CD4-positive, alpha-beta T cell (primary cell): ENCODE results near the gene SESN1. TPM values are rescaled to one million over a fixed set of nuclear protein-coding genes. Genes with fewer than 3 reads are reported as not detected.

Experiments used
- ATAC-seq: fragments of 200-7000 bp; cut with Tn5 transposase; one replicate; pipeline ENCODE4 v1.10.0; 2022; ENCODE audit warnings: mild to moderate bottlenecking; ENCODE audit not compliant: poor library complexity
- CTCF ChIA-PET: fragments of 350-600 bp; sonication (Branson Sonifier 250); formaldehyde crosslinking; loops from one replicate; lab custom pipeline; 2021; ENCODE audit warnings: antibody characterized with exemption, inconsistent platforms; lab: Charles Lee
- POLR2A ChIA-PET: fragments of 350-600 bp; sonication (Branson Sonifier 250); formaldehyde crosslinking; loops from one replicate; lab custom pipeline; 2021; ENCODE audit warnings: antibody characterized with exemption, inconsistent platforms; lab: Charles Lee
- DNase-seq, 14 experiments: peaks; one replicate each; pipeline ENCODE4 v3.0.0-alpha.2; 2013 to 2020; ENCODE audit warnings: mixed read lengths in 2 of 14
- H3K27ac ChIP-seq, 2 donors: one replicate each; pipeline versions ENCODE4 v1.5.1 to v1.7.0; 2013; ENCODE audit warnings: low read length in 2 of 2, low read depth in 1 of 2, mild to moderate bottlenecking in 1 of 2
- H3K27me3 ChIP-seq, 2 experiments: 1 replicate in 1 of 2; 2 replicates in 1 of 2; pipeline versions ENCODE4 v1.6.1 to v1.7.0; 2013; ENCODE audit warnings: low read length in 2 of 2, control low read depth in 1 of 2, mild to moderate bottlenecking in 1 of 2, moderate library complexity in 1 of 2; ENCODE audit not compliant: insufficient read depth in 2 of 2, control insufficient read depth in 1 of 2
- H3K36me3 ChIP-seq: one replicate; pipeline ENCODE4 v1.6.1; 2013; ENCODE audit warnings: low read length, control low read depth; ENCODE audit not compliant: insufficient read depth
- H3K4me1 ChIP-seq: one replicate; pipeline ENCODE4 v1.6.1; 2013; ENCODE audit warnings: low read length, control low read depth; ENCODE audit not compliant: insufficient read depth
- H3K4me3 ChIP-seq: one replicate; pipeline ENCODE4 v1.5.1; 2013; ENCODE audit warnings: mild to moderate bottlenecking, low read length, moderate library complexity
- H3K9me3 ChIP-seq, 2 experiments: 1 replicate in 1 of 2; 2 replicates in 1 of 2; pipeline versions ENCODE4 v1.6.1 to v1.7.0; 2013; ENCODE audit warnings: low read length in 2 of 2, mild to moderate bottlenecking in 2 of 2, control low read depth in 1 of 2, moderate library complexity in 1 of 2; ENCODE audit not compliant: control insufficient read depth in 1 of 2, insufficient read depth in 1 of 2
- H3K27ac Mint-ChIP-seq: one replicate; pipeline ENCODE4 v1.8.0; 2020; ENCODE audit warnings: mixed read lengths
- H3K27me3 Mint-ChIP-seq: one replicate; pipeline ENCODE4 v1.8.0; 2021; ENCODE audit warnings: mixed read lengths
- H3K36me3 Mint-ChIP-seq: one replicate; pipeline ENCODE4 v1.8.0; 2021; ENCODE audit warnings: low read depth, mixed read lengths
- H3K4me1 Mint-ChIP-seq: one replicate; pipeline ENCODE4 v1.8.0; 2021; ENCODE audit warnings: low read depth, mixed read lengths
- H3K4me3 Mint-ChIP-seq: one replicate; pipeline ENCODE4 v1.8.0; 2020; ENCODE audit warnings: mild to moderate bottlenecking, mixed read lengths
- H3K9me3 Mint-ChIP-seq: one replicate; pipeline ENCODE4 v1.8.0; 2020; ENCODE audit warnings: mixed read lengths
- intact Hi-C, 2 experiments: fragments of 100-400 bp; cut with DNase I in 1 of 2; cut with micrococcal nuclease in 1 of 2; formaldehyde crosslinking; loops; one replicate each; pipeline versions ENCODE4 v1.15.1 to v1.9.0; 2023 to 2025; cut with DNase I, micrococcal nuclease
- total RNA-seq, 174 experiments: library from RNA in 2 of 174; stranded (reverse) in 2 of 174; gene quantifications; one replicate each; pipeline ENCODE4 v1.2.3 and lab custom pipeline; 2021 to 2026
- TF ChIP-seq, protein P1 (sequence below): fragments of 200-600 bp; IDR thresholded peaks from one replicate; pipeline ENCODE4 v1.8.0; 2022; ENCODE audit warnings: antibody characterized with exemption, mild to moderate bottlenecking

SESN1 gene
- total RNA-seq, 2 experiments from 2014 or later, result 95.9 to 98.3 TPM

DNA sequence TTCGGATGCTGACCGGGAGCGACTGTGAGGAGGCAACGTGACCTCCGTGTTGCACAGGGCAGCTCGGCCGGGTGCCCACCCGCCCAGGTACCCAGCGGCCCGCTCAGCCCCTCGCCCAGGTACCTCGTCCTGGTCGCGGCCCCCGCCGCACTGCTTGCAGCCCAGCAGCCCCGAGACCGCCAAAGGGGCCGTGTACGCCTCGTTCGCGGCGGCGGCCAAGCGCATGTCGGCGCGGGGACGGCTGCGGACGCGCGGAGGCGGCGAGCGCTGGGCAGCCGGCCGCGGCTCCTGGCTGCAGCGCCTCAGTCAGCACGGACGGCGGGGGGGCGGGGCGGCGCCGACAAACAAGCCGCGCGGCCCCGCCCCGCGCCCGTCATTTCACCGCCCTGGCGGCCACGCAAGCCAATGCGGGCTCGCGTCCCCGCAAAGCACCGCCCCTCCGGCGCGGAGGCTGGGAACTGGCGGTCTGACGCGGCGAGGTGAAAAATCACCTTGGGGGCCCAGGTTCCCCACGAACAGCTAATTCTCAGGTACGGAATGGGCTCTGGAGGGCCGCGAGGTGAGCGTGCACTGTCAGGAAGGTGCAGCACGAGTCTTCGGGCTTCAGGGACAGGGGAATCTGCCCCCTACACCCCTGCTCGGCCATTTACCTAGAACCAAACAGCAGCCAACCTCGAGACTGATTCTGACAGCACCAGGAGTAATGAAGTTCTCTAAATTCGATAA is 85.2 kb downstream of the SESN1 start:
- H3K27ac ChIP-seq, result peak overlapping the region; percentile 84 to 92
- H3K9me3 ChIP-seq, result no peaks in the 10 kb centered on the region
- no peaks in the 10 kb centered on the region for H3K27me3 ChIP-seq
- POLR2A ChIA-PET, result interaction anchor here (0.7 to 5.8 kb wide), 21 partner anchors 10 to 453 kb away, joined by 3 to 44 read pairs (median 7); partner anchors contain the start of genes ARMC2, CEP57L1 and SESN1
- intact Hi-C loops, result loop anchor here (1.0 to 10.0 kb wide), 8 partner anchors 11 to 685 kb away; partner anchors contain the start of genes AK9 (in 1 of the 2), CD164 (in 1 of the 2), CEP57L1 (in 1 of the 2) and FIG4 (in 1 of the 2)
- Mint-ChIP-seq H3K27ac (peak overlapping the region; percentile 99), H3K4me1 (peaks cover 73% of the 10 kb centered on the region), H3K4me3 (peak overlapping the region; percentile 100), H3K9me3 (no peaks in the 10 kb centered on the region), H3K27me3 (no peaks in the 10 kb centered on the region), H3K36me3 (peaks cover 14% of the 10 kb centered on the region)
- peaks cover 18% of the 10 kb centered on the region for H3K4me1 ChIP-seq
- ATAC-seq (peak; percentile 94), DNase-seq (peak; percentile 81 to 97 (median 90))
- CTCF ChIA-PET, result interaction anchor here (0.9 to 2.2 kb wide), 3 partner anchors 26 to 468 kb away, joined by 3 to 8 read pairs (median 4); no protein-coding TSS in a partner anchor
- H3K36me3 ChIP-seq, result no peaks in the 10 kb centered on the region
- H3K4me3 ChIP-seq, result peak overlapping the region; percentile 93
- TF ChIP-seq, protein P1, sequence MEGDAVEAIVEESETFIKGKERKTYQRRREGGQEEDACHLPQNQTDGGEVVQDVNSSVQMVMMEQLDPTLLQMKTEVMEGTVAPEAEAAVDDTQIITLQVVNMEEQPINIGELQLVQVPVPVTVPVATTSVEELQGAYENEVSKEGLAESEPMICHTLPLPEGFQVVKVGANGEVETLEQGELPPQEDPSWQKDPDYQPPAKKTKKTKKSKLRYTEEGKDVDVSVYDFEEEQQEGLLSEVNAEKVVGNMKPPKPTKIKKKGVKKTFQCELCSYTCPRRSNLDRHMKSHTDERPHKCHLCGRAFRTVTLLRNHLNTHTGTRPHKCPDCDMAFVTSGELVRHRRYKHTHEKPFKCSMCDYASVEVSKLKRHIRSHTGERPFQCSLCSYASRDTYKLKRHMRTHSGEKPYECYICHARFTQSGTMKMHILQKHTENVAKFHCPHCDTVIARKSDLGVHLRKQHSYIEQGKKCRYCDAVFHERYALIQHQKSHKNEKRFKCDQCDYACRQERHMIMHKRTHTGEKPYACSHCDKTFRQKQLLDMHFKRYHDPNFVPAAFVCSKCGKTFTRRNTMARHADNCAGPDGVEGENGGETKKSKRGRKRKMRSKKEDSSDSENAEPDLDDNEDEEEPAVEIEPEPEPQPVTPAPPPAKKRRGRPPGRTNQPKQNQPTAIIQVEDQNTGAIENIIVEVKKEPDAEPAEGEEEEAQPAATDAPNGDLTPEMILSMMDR, result peak; percentile 14

DNA sequence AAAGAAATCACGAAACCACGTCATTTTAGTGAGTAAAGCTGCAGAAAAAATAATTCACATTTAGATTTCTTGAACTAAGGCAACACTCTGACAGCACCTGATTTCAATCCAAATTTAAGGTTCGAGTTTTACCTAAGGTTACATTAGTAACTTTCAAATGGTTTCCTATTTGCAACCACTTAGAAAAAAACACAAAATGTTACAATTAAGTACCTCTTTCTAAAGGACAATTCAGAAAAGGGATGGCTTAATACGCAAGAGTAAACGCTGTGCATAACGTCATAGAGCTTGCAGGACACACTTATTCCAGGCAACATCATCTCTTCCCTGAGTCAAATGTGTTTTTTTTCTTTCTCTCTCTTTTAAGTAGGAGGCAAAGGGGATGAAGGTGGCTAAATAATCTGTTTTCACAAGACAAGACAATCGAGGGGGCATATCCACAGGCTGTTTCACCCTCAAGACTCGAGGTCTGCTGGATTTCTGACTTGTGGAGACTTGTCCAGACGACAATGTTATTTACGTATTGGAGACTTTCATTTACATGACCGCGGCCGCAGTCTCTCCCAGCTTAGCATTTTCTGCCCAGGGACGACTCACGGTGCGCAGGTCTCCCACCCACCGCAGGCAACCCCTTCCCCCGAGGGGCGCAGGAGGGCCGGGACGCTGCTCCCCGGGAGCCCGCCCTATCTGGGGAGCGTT is 86.0 kb downstream of the SESN1 start:
- ChIA-PET CTCF (interaction anchor here (0.9 to 2.2 kb wide), 4 partner anchors 13 to 65 kb away, joined by 3 to 8 read pairs (median 4); no protein-coding TSS in a partner anchor), POLR2A (interaction anchor here (0.6 to 5.8 kb wide), 16 partner anchors 10 to 453 kb away, joined by 3 to 44 read pairs (median 9); partner anchors contain the start of genes ARMC2, CEP57L1 and SESN1)
- Histone ChIP-seq H3K9me3 (no peaks in the 10 kb centered on the region), H3K27ac (peak overlapping the region; percentile 50 to 83), H3K36me3 (no peaks in the 10 kb centered on the region), H3K4me1 (peaks cover 18% of the 10 kb centered on the region), H3K4me3 (peak overlapping the region; percentile 93), H3K27me3 (no peaks in the 10 kb centered on the region)
- H3K36me3 Mint-ChIP-seq, result peaks cover 14% of the 10 kb centered on the region
- peak overlapping the region; percentile 94 for H3K27ac Mint-ChIP-seq
- ATAC-seq (peak; percentile 7), DNase-seq (peak in 7 of 14 experiments; percentile 0 to 67 (median 22))
- H3K4me3 Mint-ChIP-seq, result peak overlapping the region; percentile 100
- intact Hi-C loops, result loop anchor here (1.0 to 10.0 kb wide), 8 partner anchors 12 to 686 kb away; partner anchors contain the start of genes AK9 (in 1 of the 2), CD164 (in 1 of the 2), CEP57L1 (in 1 of the 2) and FIG4 (in 1 of the 2)
- H3K27me3 Mint-ChIP-seq, result no peaks in the 10 kb centered on the region
- H3K4me1 Mint-ChIP-seq, result peaks cover 70% of the 10 kb centered on the region
- H3K9me3 Mint-ChIP-seq, result no peaks in the 10 kb centered on the region
- TF ChIP-seq, protein P1, result no peak

DNA sequence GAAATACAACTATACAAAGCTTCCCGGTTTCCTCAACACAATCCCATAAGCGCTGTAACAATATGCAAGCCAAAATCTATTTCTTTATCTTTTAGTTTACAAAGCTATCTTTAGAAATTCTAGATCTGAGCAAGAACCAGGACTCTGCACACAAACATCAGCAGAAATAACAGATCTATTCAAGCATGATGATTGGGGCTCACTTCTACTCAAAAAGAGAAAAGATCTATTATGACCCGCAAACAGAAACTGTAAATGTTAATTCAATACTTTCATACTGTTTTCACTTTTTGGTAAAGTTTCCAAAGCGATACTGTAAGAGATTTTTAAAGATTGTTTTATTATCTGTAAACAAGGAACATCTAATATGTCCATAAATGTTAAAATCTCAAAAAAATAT is 86.6 kb downstream of the SESN1 start:
- Histone ChIP-seq H3K27me3 (no peaks in the 10 kb centered on the region), H3K9me3 (no peaks in the 10 kb centered on the region), H3K4me3 (peak overlapping the region; percentile 93), H3K36me3 (no peaks in the 10 kb centered on the region), H3K4me1 (peaks cover 15% of the 10 kb centered on the region), H3K27ac (no peak overlapping the region)
- Mint-ChIP-seq H3K27ac (peak overlapping the region; percentile 94), H3K4me1 (peaks cover 70% of the 10 kb centered on the region), H3K9me3 (no peaks in the 10 kb centered on the region), H3K4me3 (peak overlapping the region; percentile 100), H3K27me3 (no peaks in the 10 kb centered on the region), H3K36me3 (peaks cover 14% of the 10 kb centered on the region)
- no peak for ATAC-seq
- no peak for DNase-seq
- TF ChIP-seq, protein P1, result no peak
- ChIA-PET POLR2A (interaction anchor here (0.6 to 5.8 kb wide), 8 partner anchors 11 to 450 kb away, joined by 3 to 44 read pairs (median 12); partner anchors contain the start of genes CEP57L1 and SESN1), CTCF (interaction anchor here (0.9 to 2.2 kb wide), 4 partner anchors 12 to 65 kb away, joined by 3 to 8 read pairs (median 4); no protein-coding TSS in a partner anchor)
- intact Hi-C loops, result loop anchor here (2.0 to 10.0 kb wide), 6 partner anchors 51 to 687 kb away; partner anchors contain the start of genes AK9 (in 1 of the 2), CD164 (in 1 of the 2), CEP57L1 (in 1 of the 2) and FIG4 (in 1 of the 2)
